ENCODE measurements around the gene NIPBL.

The NIPBL gene

DNA sequence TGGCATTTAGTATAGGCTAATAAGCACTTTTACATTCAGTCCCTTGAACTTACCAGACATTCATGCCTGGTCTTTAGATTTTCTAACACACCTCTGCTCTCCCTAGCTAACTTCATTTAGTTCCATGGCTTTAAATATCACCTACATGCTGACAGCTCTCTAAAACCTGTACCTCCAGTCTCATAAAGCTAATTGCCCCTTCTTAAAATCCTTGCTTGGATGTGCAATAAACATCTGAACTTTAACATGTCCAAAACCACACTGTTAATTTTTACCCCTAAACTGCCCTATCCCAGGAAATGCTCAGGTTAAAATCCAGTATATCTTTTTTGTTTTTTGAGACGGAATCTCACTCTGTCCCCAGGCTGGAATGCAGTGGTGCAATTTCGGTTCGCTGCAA is 232.8 kb downstream of the NIPBL start:
- DNase-seq = no peak

DNA sequence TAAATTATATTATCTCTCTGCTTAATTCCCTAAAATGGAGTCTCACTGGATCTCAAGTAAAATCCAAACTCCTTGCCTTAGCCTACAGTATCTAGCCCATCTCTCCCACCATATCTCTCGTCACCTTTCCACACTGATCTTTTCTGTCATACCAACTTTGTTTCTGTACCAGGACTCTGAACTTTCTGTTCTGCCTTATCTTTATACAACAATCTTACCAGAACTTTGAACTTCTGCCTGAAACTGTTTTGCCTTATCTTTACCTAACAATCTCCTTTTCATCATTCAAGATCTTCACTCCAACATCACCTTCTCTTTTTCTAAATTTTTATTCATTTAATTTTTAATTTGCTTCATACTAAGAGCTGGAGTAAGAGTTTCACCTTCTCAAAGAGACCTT is 233.6 kb downstream of the NIPBL start:
- DNase-seq = no peak

DNA sequence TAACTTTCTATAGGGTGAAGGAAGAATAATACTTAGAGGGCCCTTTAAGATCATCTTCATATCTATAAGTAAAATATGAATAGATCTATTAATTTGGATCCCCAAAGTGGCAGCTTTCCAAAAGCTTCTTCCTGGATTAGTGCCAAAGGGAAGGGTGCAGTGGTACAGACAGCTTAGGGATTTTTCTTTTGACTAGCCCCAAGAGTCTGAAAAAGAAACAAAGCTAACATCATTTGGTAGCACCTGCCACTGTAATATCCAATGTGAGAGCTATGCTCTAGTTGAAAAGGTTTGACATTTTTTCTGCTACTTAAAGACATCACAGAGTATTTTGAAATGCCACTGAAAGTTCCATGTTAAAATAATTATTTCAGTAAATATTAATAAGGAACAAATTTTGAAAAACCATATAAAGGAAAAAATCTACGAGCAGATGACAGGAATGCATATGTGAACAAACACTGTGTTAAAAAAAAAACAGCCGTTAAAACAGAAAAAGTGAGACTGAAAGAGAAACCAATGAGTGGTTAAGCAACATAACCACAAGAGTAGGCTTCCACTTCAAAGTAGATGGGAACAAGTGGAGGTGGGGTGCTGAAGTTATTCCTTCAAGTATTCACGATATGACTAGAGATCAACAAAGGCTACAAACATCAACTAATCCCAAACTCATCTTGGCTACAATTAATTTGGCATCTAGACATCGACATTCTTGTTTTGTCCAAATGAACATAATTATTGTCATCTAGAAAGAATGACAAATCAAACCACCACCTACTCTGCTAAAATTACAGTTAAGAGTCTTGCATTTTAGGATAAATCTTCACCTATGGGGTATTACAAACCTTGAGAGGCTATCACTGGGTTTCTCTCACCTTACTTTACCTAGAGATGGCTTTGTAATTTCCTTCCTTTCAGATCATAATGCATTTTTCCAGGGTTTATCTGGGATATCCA is 235.1 kb downstream of the NIPBL start:
- no peak for DNase-seq

DNA sequence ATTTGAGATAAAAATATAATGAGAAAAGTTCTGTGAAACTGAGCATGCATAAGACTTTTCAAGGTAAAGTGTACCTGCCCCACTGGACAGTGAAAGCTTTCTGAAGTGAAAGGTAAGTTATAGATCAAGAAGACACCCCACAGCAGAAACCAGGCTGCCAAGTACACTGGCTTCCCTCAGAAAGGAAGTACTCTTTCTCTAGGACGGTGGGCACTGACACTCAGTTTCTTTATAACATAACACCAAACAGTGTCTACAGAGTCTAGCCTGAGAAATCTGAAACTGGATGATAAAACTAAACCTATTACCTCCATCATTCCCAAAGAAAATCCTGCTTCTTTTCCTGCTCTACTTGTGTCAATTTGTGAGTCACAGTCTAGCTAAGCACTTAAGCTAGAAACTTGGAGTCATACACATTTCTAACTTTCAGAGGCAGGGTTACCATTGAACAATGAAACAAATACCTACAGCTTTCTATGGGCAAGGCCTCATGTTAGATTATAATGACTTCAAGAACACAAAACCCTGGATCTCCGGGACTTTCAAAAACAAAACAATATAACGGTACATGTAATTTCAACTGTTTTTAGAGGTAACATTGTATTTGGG is 235.9 kb downstream of the NIPBL start:
- no peak for DNase-seq

Measured in NCI-H510A (cell line).